VCaP (cell line): Measurements from ENCODE around the gene PPP1R8.

Source experiments
- H3K27ac ChIP-seq: fragments of 450-650 bp; 2 replicates; pipeline ENCODE4 v1.5.1; 2017
- TF ChIP-seq, protein P1 (sequence below): fragments of 450-650 bp; conservative IDR thresholded peaks from 2 replicates; pipeline ENCODE4 v1.5.1; 2017; ENCODE audit warnings: mild to moderate bottlenecking, moderate library complexity

PPP1R8 gene

DNA sequence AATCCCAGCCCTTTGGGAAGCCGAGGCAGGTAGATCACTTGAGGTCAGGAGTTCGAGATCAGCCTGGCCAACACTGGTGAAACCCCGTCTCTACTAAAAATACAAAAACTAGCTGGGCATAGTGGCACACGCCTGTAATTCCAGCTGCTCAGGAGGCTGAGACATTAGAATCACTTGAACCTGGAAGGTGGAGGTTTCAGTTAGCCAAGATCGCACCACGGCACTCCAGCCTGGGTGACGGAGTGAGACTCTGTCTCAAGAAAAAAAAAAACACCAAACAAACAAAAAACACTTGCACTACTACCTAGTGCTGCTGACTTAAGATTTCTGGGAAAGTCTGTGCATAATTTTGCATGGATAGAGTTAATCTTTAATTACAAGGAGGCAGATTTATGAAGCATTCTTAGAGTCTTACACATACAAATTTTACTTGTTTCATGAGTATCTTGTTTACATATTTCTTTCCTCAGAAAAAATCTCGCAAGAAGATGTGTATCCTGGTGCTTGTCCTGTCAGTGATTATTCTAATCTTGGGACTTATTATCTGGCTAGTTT lies 8.7 kb upstream of the PPP1R8 start:
- H3K27ac ChIP-seq = peak overlapping the region; percentile 28
- TF ChIP-seq, protein P1, sequence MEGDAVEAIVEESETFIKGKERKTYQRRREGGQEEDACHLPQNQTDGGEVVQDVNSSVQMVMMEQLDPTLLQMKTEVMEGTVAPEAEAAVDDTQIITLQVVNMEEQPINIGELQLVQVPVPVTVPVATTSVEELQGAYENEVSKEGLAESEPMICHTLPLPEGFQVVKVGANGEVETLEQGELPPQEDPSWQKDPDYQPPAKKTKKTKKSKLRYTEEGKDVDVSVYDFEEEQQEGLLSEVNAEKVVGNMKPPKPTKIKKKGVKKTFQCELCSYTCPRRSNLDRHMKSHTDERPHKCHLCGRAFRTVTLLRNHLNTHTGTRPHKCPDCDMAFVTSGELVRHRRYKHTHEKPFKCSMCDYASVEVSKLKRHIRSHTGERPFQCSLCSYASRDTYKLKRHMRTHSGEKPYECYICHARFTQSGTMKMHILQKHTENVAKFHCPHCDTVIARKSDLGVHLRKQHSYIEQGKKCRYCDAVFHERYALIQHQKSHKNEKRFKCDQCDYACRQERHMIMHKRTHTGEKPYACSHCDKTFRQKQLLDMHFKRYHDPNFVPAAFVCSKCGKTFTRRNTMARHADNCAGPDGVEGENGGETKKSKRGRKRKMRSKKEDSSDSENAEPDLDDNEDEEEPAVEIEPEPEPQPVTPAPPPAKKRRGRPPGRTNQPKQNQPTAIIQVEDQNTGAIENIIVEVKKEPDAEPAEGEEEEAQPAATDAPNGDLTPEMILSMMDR = no peak

DNA sequence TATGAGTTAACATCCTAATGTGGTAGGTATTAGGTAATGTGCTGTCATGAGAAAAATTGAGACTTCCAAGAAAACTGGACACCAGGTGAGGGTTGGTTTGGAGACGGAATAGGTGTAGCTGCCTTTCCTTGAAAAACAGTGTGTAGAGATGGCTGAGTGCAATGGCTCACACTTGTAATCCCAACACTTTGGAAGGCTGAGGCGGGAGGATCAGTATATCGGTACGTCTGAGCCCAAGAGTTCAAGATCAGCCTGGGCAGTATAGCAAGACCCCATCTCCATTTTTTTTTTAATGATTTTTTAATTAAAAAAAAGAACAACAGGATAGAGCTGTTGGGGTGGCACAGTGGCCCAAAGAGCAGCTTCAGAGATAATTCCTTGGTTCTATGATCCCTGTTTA lies 6.8 kb upstream of the PPP1R8 start:
- TF ChIP-seq, protein P1 = no peak
- no peak overlapping the region for H3K27ac ChIP-seq

- TF ChIP-seq, protein P1 = no peak
- H3K27ac ChIP-seq = no peak overlapping the region
Measured at GRCh38 chr1:27824411-27824810, 6.2 kb upstream of the PPP1R8 start.

DNA sequence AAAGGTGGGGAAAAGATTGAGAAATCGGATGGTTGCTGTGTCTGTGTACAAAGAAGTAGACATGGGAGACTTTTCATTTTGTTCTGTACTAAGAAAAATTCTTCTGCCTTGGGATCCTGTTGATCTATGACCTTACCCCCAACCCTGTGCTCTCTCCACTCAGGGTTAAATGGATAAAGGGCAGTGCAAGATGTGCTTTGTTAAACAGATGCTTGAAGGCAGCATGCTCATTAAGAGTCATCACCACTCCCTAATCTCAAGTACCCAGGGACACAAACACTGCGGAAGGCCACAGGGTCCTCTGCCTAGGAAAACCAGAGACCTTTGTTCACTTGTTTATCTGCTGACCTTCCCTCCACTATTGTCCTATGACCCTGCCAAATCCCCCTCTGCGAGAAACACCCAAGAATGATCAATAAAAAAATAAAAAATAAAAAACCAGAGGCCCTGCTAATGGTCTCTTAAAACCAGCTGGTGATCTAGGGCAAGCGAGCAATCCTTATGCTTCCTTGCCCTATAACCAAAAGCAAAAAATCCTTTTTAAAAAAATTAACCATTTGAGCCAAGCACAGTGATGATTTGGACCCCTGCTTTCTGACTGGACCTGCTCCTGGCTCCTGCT lies 1.1 kb upstream of the PPP1R8 start:
- H3K27ac ChIP-seq = peak overlapping the region; percentile 84

GRCh38 chr1:27831568-27832410 lies 1.2 kb downstream of the PPP1R8 start:
- H3K27ac ChIP-seq = peak overlapping the region; percentile 84
- TF ChIP-seq, protein P1 = no peak

GRCh38 chr1:27832762-27833161 lies 2.2 kb downstream of the PPP1R8 start:
- TF ChIP-seq, protein P1 = no peak
- H3K27ac ChIP-seq = peak overlapping the region; percentile 28; the same call in 1 of the 2 replicates

DNA sequence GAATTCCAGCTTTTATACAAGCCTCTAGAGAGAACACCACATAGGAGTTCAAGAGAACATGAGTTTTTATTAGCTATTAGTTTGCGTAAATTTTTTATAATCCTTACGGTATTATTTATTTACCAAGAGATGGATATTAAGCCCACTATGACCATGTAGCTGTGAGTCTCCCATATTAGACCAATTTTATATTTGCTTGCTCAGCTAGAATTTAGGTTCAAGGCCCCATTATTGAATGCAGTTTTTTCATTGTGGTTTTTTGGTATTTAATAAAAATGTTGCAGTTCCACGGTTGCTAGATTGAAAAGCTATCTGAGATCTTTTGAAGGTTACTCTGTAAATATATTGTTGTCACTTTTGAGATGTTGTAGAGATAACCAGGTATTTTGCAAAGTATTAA lies 2.9 kb downstream of the PPP1R8 start:
- peak overlapping the region; percentile 28 for H3K27ac ChIP-seq
- TF ChIP-seq, protein P1 = no peak
